ENCODE data around the gene ISCA2.
A peak's percentile ranks its signal among the peaks of the same experiment; 100 is the strongest.

The ISCA2 gene

DNA sequence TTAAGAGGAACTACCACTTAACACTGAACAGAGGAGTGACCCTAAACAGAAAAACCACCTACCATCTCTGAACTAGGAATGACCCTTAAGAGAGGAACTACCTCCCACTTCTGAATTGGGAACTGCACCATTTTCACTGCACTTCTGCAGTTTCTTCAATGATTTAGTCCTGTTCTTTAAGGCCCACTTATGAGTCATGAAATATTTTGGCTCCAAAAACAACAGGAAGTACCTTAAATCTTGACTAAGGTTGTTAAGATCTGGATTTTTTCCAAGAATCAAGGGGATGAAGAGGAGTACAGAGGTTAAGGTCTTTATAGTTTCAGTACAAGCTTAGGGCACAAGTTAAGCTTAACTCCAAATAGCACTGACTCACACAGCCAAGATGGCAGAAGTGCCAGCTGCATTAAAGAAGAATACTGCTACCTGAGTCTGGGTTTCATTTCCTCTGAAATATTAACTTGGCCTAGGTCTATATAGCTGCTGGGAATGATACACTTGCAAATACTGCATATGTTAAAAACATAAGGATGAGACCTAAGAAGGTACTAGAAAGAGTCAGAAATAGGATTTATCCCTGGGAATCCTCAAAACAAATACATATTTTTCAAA lies 4.7 kb upstream of the ISCA2 start:
- TF ChIP-seq, protein P1, sequence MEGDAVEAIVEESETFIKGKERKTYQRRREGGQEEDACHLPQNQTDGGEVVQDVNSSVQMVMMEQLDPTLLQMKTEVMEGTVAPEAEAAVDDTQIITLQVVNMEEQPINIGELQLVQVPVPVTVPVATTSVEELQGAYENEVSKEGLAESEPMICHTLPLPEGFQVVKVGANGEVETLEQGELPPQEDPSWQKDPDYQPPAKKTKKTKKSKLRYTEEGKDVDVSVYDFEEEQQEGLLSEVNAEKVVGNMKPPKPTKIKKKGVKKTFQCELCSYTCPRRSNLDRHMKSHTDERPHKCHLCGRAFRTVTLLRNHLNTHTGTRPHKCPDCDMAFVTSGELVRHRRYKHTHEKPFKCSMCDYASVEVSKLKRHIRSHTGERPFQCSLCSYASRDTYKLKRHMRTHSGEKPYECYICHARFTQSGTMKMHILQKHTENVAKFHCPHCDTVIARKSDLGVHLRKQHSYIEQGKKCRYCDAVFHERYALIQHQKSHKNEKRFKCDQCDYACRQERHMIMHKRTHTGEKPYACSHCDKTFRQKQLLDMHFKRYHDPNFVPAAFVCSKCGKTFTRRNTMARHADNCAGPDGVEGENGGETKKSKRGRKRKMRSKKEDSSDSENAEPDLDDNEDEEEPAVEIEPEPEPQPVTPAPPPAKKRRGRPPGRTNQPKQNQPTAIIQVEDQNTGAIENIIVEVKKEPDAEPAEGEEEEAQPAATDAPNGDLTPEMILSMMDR (IDR thresholded peaks at IDR 0.05) = no peak
- H3K9me3 ChIP-seq (ENCODE audit: control insufficient read depth, low read length) = no peaks in the 10 kb centered on the region
- H3K9ac ChIP-seq = no peak overlapping the region
- no peaks in the 10 kb centered on the region for H3K36me3 ChIP-seq (ENCODE audit: control insufficient read depth, insufficient read depth, low read length)
- H3K4me2 ChIP-seq (ENCODE audit: low read length) = no peak overlapping the region
- no peak overlapping the region for H3K4me3 ChIP-seq (ENCODE audit: low read depth, low read length)
- H3K27me3 ChIP-seq (ENCODE audit: control insufficient read depth, insufficient read depth, low read length) = no peaks in the 10 kb centered on the region
- no peak overlapping the region for H2AFZ ChIP-seq
- H3K4me1 ChIP-seq = peaks cover 7% of the 10 kb centered on the region
- no peaks in the 10 kb centered on the region for H3K79me2 ChIP-seq
- no peak overlapping the region for H3K27ac ChIP-seq

DNA sequence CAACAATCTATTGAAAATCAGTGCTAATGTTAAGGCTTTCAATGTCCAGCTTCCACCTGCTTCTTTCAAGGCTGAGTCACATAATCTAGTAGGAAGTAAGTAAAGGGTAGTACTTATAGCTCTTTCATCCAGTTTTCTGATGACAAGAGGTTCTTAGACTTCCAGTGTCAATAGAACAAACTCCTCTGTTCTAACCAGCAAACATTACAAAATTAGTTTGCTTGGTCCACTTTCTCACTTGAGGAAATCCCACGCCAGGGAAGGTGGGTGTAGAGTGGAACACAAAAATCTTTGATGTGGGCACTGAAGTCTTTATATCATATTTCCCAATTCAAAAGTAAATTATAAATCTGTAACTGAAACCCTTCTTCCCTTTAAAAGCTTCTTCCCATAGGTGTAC lies 3.1 kb upstream of the ISCA2 start:
- no peaks in the 10 kb centered on the region for H3K79me2 ChIP-seq
- no peaks in the 10 kb centered on the region for H3K36me3 ChIP-seq (ENCODE audit: control insufficient read depth, insufficient read depth, low read length)
- H3K27me3 ChIP-seq (ENCODE audit: control insufficient read depth, insufficient read depth, low read length) = no peaks in the 10 kb centered on the region
- no peak overlapping the region for H3K9ac ChIP-seq
- TF ChIP-seq, protein P1 (IDR thresholded peaks at IDR 0.05) = no peak
- H3K4me3 ChIP-seq (ENCODE audit: low read depth, low read length) = no peak overlapping the region
- H2AFZ ChIP-seq = no peak overlapping the region
- no peak overlapping the region for H3K4me2 ChIP-seq (ENCODE audit: low read length)
- no peak overlapping the region for H3K27ac ChIP-seq
- no peaks in the 10 kb centered on the region for H3K9me3 ChIP-seq (ENCODE audit: control insufficient read depth, low read length)
- H3K4me1 ChIP-seq = peaks cover 12% of the 10 kb centered on the region

DNA sequence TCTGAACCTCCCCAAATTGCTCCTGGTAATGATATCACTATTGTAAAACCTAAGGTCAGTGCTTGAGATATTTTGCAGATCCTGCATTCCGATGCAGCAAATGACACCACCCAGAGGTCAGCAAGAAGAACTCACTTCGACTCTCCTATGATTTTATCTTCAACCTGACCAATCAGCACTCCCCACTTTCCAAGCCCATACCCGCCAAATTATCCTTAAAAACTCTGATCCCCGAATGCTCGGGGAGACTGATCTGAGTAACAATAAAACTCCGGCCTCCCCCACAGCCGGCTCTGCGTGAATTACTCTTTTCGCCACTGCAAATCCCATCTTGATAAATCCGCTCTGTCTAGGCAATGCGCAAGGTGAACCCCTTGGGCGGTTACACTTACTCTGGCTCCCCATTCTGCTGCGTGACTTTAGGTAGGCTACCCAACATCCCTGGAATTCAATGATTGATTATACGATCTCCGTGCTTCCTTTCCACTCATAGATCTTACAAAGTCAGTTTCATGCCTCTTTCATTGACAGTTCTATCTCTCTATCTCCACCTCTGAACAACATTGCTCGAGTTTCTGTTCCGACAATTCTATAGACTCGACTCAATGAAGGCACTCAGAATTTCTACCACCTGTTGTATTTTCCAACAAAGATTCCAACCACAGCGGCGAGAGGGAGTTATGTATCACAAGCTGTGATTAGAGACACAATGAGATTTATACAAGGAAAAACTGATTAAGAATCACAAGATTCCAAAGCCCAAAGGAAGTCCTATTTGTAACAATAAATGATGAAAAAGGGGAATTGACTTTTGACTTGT lies 1.4 kb upstream of the ISCA2 start:
- peak overlapping the region; percentile 95 for H3K4me2 ChIP-seq (ENCODE audit: low read length)
- TF ChIP-seq, protein P1 (IDR thresholded peaks at IDR 0.05) = peak; percentile 23
- H3K9me3 ChIP-seq (ENCODE audit: control insufficient read depth, low read length) = no peaks in the 10 kb centered on the region
- H3K9ac ChIP-seq = no peak overlapping the region
- peaks cover 5% of the 10 kb centered on the region for H3K4me1 ChIP-seq
- H3K79me2 ChIP-seq = no peaks in the 10 kb centered on the region
- H2AFZ ChIP-seq = peak overlapping the region; percentile 90
- peak overlapping the region; percentile 68 for H3K27ac ChIP-seq
- peak overlapping the region; percentile 83 for H3K4me3 ChIP-seq (ENCODE audit: low read depth, low read length)
- H3K36me3 ChIP-seq (ENCODE audit: control insufficient read depth, insufficient read depth, low read length) = no peaks in the 10 kb centered on the region
- H3K27me3 ChIP-seq (ENCODE audit: control insufficient read depth, insufficient read depth, low read length) = no peaks in the 10 kb centered on the region

DNA sequence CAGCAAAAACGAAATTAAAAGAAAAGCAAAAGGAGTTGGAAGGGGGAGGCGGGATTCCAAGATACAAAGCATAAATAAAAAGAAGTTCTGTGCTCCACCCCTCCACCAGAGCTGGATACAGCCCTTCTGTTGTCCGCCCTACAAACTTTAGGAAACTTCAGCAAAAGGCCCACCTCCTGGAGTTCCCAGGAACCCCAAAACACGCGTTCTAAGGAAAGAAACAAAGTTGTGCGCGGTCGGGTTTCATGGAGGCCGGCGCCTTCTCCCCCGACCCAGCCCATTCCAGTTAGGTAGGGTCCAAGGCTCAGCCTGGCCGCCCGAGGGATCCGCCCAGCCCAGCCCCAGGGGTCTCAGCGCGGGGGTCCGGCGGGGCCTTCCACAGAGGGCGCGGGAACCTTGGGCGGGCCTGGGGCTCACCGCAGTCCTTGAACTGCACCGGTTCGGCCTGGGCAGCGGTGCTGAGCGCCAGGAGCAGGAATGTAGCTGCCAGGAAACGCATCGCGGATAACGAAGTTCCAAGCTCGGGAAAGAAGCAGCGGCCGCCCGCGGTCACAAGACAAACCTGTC lies 706 bp upstream of the ISCA2 start, which contains the start of gene NPC2:
NPC2 (minus strand) TSS at position 530 of the 567 bp plus-strand sequence; CDS start at position 499, 31 bp downstream.
- Histone ChIP-seq H3K4me1 (peaks cover 5% of the 10 kb centered on the region), H3K9me3 (ENCODE audit: control insufficient read depth, low read length) (no peaks in the 10 kb centered on the region), H3K4me3 (ENCODE audit: low read depth, low read length) (peak within 1 kb of the TSS; percentile 83), H3K27me3 (ENCODE audit: control insufficient read depth, insufficient read depth, low read length) (no peaks in the 10 kb centered on the region), H3K36me3 (ENCODE audit: control insufficient read depth, insufficient read depth, low read length) (no peaks in the 10 kb centered on the region), H3K9ac (peak within 1 kb of the TSS; percentile 56), H3K27ac (peak within 1 kb of the TSS; percentile 85), H2AFZ (peak within 1 kb of the TSS; percentile 98), H3K4me2 (ENCODE audit: low read length) (peak within 1 kb of the TSS; percentile 95), H3K79me2 (no peaks in the 10 kb centered on the region)
- TF ChIP-seq, protein P1 (IDR thresholded peaks at IDR 0.05) = no peak

Measured in parathyroid adenoma (tissue), 2 donors.